SU-DHL-6 (cell line): ENCODE measurements around the gene EDAR.

Source experiments
- H2AFZ ChIP-seq: fragments of 200-600 bp; sonication (generic); 2 replicates; pipeline ENCODE4 v1.6.1; 2014; ENCODE audit warnings: low read depth, mild to moderate bottlenecking, moderate library complexity, mixed read lengths, antibody characterized with exemption, low read length; ENCODE audit not compliant: severe bottlenecking
- H3F3A ChIP-seq: fragments of 200-600 bp; shearing (Covaris generic); 2 replicates; pipeline ENCODE4 v1.6.0; 2016; ENCODE audit warnings: antibody characterized with exemption, mild to moderate bottlenecking; ENCODE audit not compliant: insufficient read depth
- H3K27ac ChIP-seq: fragments of 200-600 bp; sonication (generic); 2 replicates; pipeline ENCODE4 v1.5.1; 2016; ENCODE audit warnings: low read depth, mild to moderate bottlenecking, low read length, moderate library complexity, mixed read lengths
- H3K27me3 ChIP-seq: fragments of 200-600 bp; sonication (generic), shearing (Covaris generic); 2 replicates; pipeline ENCODE4 v1.6.0; 2014; ENCODE audit warnings: mild to moderate bottlenecking, low read length
- H3K36me3 ChIP-seq: fragments of 200-600 bp; sonication (generic); 2 replicates; pipeline ENCODE4 v1.6.1; 2014; ENCODE audit warnings: mild to moderate bottlenecking, low read length, mixed read lengths
- H3K4me2 ChIP-seq: fragments of 300-600, 200-600 bp; shearing (Covaris generic), sonication (generic); 2 replicates; pipeline ENCODE4 v1.6.0; 2014; ENCODE audit warnings: low read length, low read depth, mild to moderate bottlenecking; ENCODE audit not compliant: poor library complexity, severe bottlenecking
- H3K4me3 ChIP-seq: fragments of 200-600 bp; sonication (generic); 2 replicates; pipeline ENCODE4 v1.5.1; 2014; ENCODE audit warnings: antibody characterized with exemption, low read length, mild to moderate bottlenecking, mixed read lengths; ENCODE audit not compliant: insufficient read depth, poor library complexity, severe bottlenecking
- H3K79me2 ChIP-seq: fragments of 200-600 bp; sonication (generic); 2 replicates; pipeline ENCODE4 v1.6.1; 2014; ENCODE audit warnings: mild to moderate bottlenecking, low read length, moderate library complexity; ENCODE audit not compliant: insufficient read depth
- H3K9ac ChIP-seq: fragments of 200-600 bp; sonication (generic); 2 replicates; pipeline ENCODE4 v1.7.0; 2014; ENCODE audit warnings: mild to moderate bottlenecking, low read length
- H3K9me2 ChIP-seq: fragments of 200-600 bp; sonication (generic); replicated peaks from 2 replicates; pipeline ENCODE4 v1.6.1; 2014; ENCODE audit warnings: low read length; ENCODE audit not compliant: insufficient read depth
- H3K9me3 ChIP-seq: fragments of 200-600 bp; sonication (generic); 2 replicates; pipeline ENCODE4 v1.6.1; 2014; ENCODE audit warnings: low read length, mixed read lengths; ENCODE audit not compliant: insufficient read depth
- H4K20me1 ChIP-seq: fragments of 200-600 bp; sonication (generic); 2 replicates; pipeline ENCODE4 v1.6.1; 2014; ENCODE audit warnings: low read depth, mild to moderate bottlenecking, antibody characterized with exemption, low read length, moderate library complexity, mixed read lengths
- EZH2phosphoT487 ChIP-seq: fragments of 200-600 bp; sonication (generic), shearing (Covaris generic); conservative IDR thresholded peaks from 2 replicates; pipeline ENCODE4 v1.6.1; 2018; ENCODE audit warnings: mild to moderate bottlenecking, antibody characterized with exemption, low read length, moderate library complexity, mixed read lengths
- TF ChIP-seq, protein P1 (sequence below): fragments of 200-600 bp; sonication (generic); IDR thresholded peaks from one replicate; pipeline ENCODE4 v1.5.1; 2017; ENCODE audit warnings: antibody characterized with exemption, mild to moderate bottlenecking, low read length, moderate library complexity; ENCODE audit not compliant: insufficient read depth, poor library complexity, severe bottlenecking

EDAR gene

DNA sequence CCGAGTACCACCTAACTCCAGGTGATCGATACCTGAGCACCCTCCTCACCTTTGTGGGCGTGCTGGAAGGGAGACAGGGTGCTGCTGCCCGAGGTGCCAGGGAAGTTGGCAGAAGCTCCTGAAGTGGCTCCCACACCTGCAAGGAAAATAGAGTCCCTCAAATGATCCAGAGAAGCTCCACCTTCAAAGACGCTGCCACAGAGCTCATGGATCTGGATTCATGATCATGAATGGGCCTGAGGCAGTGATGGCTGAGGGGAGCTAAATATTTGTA is 76.5 kb downstream of the EDAR start:
- H3K9me2 ChIP-seq: no peaks in the 10 kb centered on the region
- no peaks in the 10 kb centered on the region for H4K20me1 ChIP-seq
- no peaks in the 10 kb centered on the region for H3F3A ChIP-seq
- no peak overlapping the region for H3K9ac ChIP-seq
- no peak overlapping the region for H3K4me2 ChIP-seq
- no peak overlapping the region for H2AFZ ChIP-seq
- no peaks in the 10 kb centered on the region for H3K79me2 ChIP-seq
- H3K9me3 ChIP-seq: no peaks in the 10 kb centered on the region
- no peak overlapping the region for H3K27ac ChIP-seq
- no peak overlapping the region for H3K4me3 ChIP-seq
- TF ChIP-seq EZH2phosphoT487: no peak
- TF ChIP-seq, protein P1, sequence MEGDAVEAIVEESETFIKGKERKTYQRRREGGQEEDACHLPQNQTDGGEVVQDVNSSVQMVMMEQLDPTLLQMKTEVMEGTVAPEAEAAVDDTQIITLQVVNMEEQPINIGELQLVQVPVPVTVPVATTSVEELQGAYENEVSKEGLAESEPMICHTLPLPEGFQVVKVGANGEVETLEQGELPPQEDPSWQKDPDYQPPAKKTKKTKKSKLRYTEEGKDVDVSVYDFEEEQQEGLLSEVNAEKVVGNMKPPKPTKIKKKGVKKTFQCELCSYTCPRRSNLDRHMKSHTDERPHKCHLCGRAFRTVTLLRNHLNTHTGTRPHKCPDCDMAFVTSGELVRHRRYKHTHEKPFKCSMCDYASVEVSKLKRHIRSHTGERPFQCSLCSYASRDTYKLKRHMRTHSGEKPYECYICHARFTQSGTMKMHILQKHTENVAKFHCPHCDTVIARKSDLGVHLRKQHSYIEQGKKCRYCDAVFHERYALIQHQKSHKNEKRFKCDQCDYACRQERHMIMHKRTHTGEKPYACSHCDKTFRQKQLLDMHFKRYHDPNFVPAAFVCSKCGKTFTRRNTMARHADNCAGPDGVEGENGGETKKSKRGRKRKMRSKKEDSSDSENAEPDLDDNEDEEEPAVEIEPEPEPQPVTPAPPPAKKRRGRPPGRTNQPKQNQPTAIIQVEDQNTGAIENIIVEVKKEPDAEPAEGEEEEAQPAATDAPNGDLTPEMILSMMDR: no peak
- no peaks in the 10 kb centered on the region for H3K27me3 ChIP-seq
- H3K36me3 ChIP-seq: no peaks in the 10 kb centered on the region

- Histone ChIP-seq H3K36me3 (no peaks in the 10 kb centered on the region), H3K9me3 (no peaks in the 10 kb centered on the region), H4K20me1 (no peaks in the 10 kb centered on the region), H3K4me3 (no peak overlapping the region), H3K27ac (no peak overlapping the region), H3K27me3 (no peaks in the 10 kb centered on the region), H3K79me2 (no peaks in the 10 kb centered on the region), H3K9ac (no peak overlapping the region), H3K4me2 (no peak overlapping the region), H2AFZ (no peak overlapping the region), H3F3A (no peaks in the 10 kb centered on the region), H3K9me2 (no peaks in the 10 kb centered on the region)
- TF ChIP-seq EZH2phosphoT487: no peak
- TF ChIP-seq, protein P1: no peak
These were observed 77.0 kb downstream of the EDAR start for GRCh38 chr2:108911807-108912628.

DNA sequence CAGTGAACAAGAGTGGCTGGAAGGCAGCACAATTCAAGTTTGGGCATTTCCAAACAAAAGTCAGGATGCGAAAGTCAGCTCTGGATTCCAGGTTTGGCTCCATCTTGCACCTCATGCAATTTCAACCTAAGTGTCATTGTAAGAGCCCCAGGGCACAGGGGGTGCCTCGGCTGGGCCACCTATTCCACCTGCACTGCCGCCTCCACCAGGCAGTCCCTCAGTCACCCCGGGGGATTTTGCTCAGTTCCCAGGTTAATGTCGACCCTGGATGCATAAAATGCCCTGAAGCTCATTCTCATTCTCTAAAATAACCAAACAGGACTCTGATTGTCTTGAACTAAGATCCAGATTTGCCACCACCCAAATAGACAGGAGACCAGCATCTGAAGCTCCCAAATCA is 77.6 kb downstream of the EDAR start:
- H3K4me3 ChIP-seq: no peak overlapping the region
- no peak overlapping the region for H3K9ac ChIP-seq
- H3K27me3 ChIP-seq: no peaks in the 10 kb centered on the region
- no peaks in the 10 kb centered on the region for H4K20me1 ChIP-seq
- H3K4me2 ChIP-seq: no peak overlapping the region
- H3F3A ChIP-seq: no peaks in the 10 kb centered on the region
- H3K9me2 ChIP-seq: no peaks in the 10 kb centered on the region
- no peak overlapping the region for H3K27ac ChIP-seq
- H3K36me3 ChIP-seq: no peaks in the 10 kb centered on the region
- H3K9me3 ChIP-seq: no peaks in the 10 kb centered on the region
- H3K79me2 ChIP-seq: no peaks in the 10 kb centered on the region
- no peak overlapping the region for H2AFZ ChIP-seq
- TF ChIP-seq, protein P1: no peak
- no peak for TF ChIP-seq EZH2phosphoT487
